Neural cell (in vitro differentiated cells): ENCODE measurements around the gene EEF2K.

Experiments
- EZH2 ChIP-seq: fragments of 200-600, 300-800 bp; shearing (Covaris generic), sonication (generic); IDR thresholded peaks from 2 replicates; pipeline ENCODE4 v1.6.1; 2014; ENCODE audit warnings: antibody characterized with exemption, low read length, borderline replicate concordance, mild to moderate bottlenecking; ENCODE audit not compliant: insufficient read depth, poor library complexity, severe bottlenecking
- TF ChIP-seq, protein P1 (sequence below): fragments of 450-650 bp; IDR thresholded peaks from 2 replicates; pipeline ENCODE4 v1.5.1; 2014; ENCODE audit warnings: antibody characterized with exemption, mild to moderate bottlenecking, moderate library complexity; ENCODE audit not compliant: poor library complexity, severe bottlenecking

DNA sequence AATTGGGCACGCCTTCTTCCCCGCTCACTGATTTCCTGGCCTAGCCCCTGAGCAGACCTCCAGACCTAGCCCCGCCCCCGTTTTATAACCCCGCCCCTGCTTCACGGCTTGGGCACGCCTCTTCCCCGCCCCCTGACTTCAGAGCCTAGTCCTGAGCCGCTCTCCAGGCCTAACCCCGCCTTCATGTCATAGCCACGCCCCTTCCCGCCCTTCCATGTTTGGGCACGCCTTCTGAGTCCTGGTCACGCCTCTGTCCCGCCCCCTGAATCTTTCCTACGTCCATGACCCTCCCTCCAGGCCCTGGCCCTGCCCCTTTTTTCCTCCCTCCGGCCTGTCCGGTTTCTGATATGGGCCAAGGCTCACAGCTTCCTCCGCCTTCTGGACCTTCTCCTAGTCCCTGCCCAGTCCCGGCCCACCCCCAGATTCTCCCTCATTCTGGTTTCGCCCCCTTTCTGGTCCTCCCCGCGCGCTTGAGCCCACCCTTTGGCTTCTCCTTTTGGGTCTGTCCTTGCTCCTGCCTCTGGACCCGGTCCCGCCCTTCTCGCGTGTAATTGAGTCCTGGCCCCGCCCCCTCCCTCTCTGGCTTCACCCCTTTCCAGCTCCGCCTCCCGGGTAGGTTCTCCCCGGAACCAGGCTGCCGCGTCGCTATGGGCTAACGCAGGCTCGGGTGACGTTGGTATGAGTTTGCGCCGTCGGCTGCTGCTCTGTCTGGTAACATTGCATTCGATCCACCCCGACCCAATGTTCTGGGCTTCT is 15.1 kb upstream of the EEF2K start:
- TF ChIP-seq, protein P1, sequence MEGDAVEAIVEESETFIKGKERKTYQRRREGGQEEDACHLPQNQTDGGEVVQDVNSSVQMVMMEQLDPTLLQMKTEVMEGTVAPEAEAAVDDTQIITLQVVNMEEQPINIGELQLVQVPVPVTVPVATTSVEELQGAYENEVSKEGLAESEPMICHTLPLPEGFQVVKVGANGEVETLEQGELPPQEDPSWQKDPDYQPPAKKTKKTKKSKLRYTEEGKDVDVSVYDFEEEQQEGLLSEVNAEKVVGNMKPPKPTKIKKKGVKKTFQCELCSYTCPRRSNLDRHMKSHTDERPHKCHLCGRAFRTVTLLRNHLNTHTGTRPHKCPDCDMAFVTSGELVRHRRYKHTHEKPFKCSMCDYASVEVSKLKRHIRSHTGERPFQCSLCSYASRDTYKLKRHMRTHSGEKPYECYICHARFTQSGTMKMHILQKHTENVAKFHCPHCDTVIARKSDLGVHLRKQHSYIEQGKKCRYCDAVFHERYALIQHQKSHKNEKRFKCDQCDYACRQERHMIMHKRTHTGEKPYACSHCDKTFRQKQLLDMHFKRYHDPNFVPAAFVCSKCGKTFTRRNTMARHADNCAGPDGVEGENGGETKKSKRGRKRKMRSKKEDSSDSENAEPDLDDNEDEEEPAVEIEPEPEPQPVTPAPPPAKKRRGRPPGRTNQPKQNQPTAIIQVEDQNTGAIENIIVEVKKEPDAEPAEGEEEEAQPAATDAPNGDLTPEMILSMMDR = no peak
- TF ChIP-seq EZH2 = no peak
